Panc1 (cell line): ENCODE results near the gene ANXA7.

Experiments
- POLR2AphosphoS5 ChIP-seq: IDR thresholded peaks from 2 replicates; pipeline ENCODE4 v1.6.1; 2012; ENCODE audit warnings: mild to moderate bottlenecking, low read depth, low read length, moderate library complexity
- SIN3A ChIP-seq: IDR thresholded peaks from 2 replicates; pipeline ENCODE4 v1.6.1; 2012; ENCODE audit warnings: low read depth, mild to moderate bottlenecking, low read length, moderate library complexity, borderline replicate concordance; ENCODE audit not compliant: insufficient read depth
- TCF7L2 ChIP-seq: IDR thresholded peaks from 2 replicates; pipeline ENCODE4 v1.6.1; 2011; ENCODE audit warnings: mild to moderate bottlenecking, low read depth, low read length, inconsistent platforms
- TF ChIP-seq, protein P1 (sequence below): fragments of 450-650 bp; IDR thresholded peaks from 2 replicates; pipeline ENCODE4 v1.5.1; 2017; ENCODE audit warnings: mild to moderate bottlenecking
- TF ChIP-seq, protein P2 (sequence below), 2 experiments: IDR thresholded peaks; 2 replicates each; pipeline ENCODE4 v1.6.1; 2011 to 2012; ENCODE audit warnings: low read depth in 2 of 2, control low read depth in 1 of 2, low read length in 1 of 2, mild to moderate bottlenecking in 1 of 2, moderate library complexity in 1 of 2; ENCODE audit not compliant: insufficient read depth in 1 of 2

DNA sequence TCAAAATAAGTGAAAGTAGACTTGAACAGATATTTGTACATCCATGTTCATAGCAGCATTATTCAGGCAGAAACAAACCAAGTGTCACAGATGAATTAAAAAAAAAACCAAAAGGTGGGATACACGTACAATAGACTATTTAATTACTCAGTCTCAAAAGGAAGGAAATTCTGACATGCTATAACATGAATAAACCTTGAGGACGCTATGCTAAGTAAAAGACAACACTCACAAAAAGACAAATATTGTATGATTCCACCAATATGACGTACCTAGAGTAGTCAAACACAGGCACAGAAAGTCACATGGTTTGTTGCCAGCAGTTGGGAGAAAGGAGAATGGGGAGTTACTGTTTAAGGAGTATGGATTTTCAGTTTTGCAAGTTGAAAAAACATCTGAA, 37.2 kb downstream of the ANXA7 start:
- TF ChIP-seq, protein P1, sequence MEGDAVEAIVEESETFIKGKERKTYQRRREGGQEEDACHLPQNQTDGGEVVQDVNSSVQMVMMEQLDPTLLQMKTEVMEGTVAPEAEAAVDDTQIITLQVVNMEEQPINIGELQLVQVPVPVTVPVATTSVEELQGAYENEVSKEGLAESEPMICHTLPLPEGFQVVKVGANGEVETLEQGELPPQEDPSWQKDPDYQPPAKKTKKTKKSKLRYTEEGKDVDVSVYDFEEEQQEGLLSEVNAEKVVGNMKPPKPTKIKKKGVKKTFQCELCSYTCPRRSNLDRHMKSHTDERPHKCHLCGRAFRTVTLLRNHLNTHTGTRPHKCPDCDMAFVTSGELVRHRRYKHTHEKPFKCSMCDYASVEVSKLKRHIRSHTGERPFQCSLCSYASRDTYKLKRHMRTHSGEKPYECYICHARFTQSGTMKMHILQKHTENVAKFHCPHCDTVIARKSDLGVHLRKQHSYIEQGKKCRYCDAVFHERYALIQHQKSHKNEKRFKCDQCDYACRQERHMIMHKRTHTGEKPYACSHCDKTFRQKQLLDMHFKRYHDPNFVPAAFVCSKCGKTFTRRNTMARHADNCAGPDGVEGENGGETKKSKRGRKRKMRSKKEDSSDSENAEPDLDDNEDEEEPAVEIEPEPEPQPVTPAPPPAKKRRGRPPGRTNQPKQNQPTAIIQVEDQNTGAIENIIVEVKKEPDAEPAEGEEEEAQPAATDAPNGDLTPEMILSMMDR = no peak
- TF ChIP-seq, protein P2, sequence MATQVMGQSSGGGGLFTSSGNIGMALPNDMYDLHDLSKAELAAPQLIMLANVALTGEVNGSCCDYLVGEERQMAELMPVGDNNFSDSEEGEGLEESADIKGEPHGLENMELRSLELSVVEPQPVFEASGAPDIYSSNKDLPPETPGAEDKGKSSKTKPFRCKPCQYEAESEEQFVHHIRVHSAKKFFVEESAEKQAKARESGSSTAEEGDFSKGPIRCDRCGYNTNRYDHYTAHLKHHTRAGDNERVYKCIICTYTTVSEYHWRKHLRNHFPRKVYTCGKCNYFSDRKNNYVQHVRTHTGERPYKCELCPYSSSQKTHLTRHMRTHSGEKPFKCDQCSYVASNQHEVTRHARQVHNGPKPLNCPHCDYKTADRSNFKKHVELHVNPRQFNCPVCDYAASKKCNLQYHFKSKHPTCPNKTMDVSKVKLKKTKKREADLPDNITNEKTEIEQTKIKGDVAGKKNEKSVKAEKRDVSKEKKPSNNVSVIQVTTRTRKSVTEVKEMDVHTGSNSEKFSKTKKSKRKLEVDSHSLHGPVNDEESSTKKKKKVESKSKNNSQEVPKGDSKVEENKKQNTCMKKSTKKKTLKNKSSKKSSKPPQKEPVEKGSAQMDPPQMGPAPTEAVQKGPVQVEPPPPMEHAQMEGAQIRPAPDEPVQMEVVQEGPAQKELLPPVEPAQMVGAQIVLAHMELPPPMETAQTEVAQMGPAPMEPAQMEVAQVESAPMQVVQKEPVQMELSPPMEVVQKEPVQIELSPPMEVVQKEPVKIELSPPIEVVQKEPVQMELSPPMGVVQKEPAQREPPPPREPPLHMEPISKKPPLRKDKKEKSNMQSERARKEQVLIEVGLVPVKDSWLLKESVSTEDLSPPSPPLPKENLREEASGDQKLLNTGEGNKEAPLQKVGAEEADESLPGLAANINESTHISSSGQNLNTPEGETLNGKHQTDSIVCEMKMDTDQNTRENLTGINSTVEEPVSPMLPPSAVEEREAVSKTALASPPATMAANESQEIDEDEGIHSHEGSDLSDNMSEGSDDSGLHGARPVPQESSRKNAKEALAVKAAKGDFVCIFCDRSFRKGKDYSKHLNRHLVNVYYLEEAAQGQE (IDR thresholded peaks at IDR 0.05; ENCODE audit: insufficient read depth in 1 of 2, low read depth in 2 of 2, low read length in 1 of 2) = no peak
- TF ChIP-seq POLR2AphosphoS5 = no peak
- no peak for TF ChIP-seq TCF7L2
- TF ChIP-seq SIN3A = no peak
